DOHH2 (cell line): ENCODE results near the gene CNTN5.

Experiments
- H3F3A ChIP-seq: fragments of 200-600 bp; sonication (generic), shearing (Covaris generic); 2 replicates; pipeline ENCODE4 v1.6.0; 2016; ENCODE audit warnings: antibody characterized with exemption, mild to moderate bottlenecking; ENCODE audit not compliant: control insufficient read depth, insufficient read depth
- H3K27ac ChIP-seq: fragments of 200-600 bp; sonication (generic); 2 replicates; pipeline ENCODE4 v1.5.1; 2014; ENCODE audit warnings: low read depth, mild to moderate bottlenecking, low read length, moderate library complexity
- H3K27me3 ChIP-seq: fragments of 200-600 bp; sonication (generic); 2 replicates; pipeline ENCODE4 v1.6.1; 2014; ENCODE audit warnings: mild to moderate bottlenecking, low read length, mixed read lengths; ENCODE audit not compliant: control insufficient read depth
- H3K36me3 ChIP-seq: fragments of 200-600 bp; sonication (generic); 2 replicates; pipeline ENCODE4 v1.6.1; 2014; ENCODE audit warnings: mild to moderate bottlenecking, low read length, moderate library complexity, mixed read lengths; ENCODE audit not compliant: control insufficient read depth
- H3K4me1 ChIP-seq: fragments of 200-600 bp; sonication (generic); 2 replicates; pipeline ENCODE4 v1.6.1; 2014; ENCODE audit warnings: mild to moderate bottlenecking, low read length, mixed read lengths; ENCODE audit not compliant: control insufficient read depth
- H3K4me2 ChIP-seq: fragments of 200-600 bp; sonication (generic); 2 replicates; pipeline ENCODE4 v1.6.0; 2014; ENCODE audit warnings: mild to moderate bottlenecking, low read length, moderate library complexity
- H3K4me3 ChIP-seq: fragments of 200-600 bp; sonication (generic); 2 replicates; pipeline ENCODE4 v1.5.1; 2014; ENCODE audit warnings: mild to moderate bottlenecking, low read length, mixed read lengths
- H3K79me2 ChIP-seq: fragments of 200-600 bp; sonication (generic); 2 replicates; pipeline ENCODE4 v1.6.1; 2014; ENCODE audit warnings: mild to moderate bottlenecking, low read length, mixed read lengths; ENCODE audit not compliant: control insufficient read depth
- H3K9me2 ChIP-seq: fragments of 200-600 bp; sonication (generic); replicated peaks from 2 replicates; pipeline ENCODE4 v1.6.1; 2014; ENCODE audit warnings: mild to moderate bottlenecking, low read length, mixed read lengths; ENCODE audit not compliant: control insufficient read depth
- H3K9me3 ChIP-seq: fragments of 200-600 bp; sonication (generic); 2 replicates; pipeline ENCODE4 v1.6.1; 2014; ENCODE audit warnings: antibody characterized with exemption, low read length, mixed read lengths; ENCODE audit not compliant: control insufficient read depth, insufficient read depth
- H4K20me1 ChIP-seq: fragments of 200-600 bp; sonication (generic); 2 replicates; pipeline ENCODE4 v1.6.0; 2014; ENCODE audit warnings: low read depth, mild to moderate bottlenecking, antibody characterized with exemption, low read length, moderate library complexity; ENCODE audit not compliant: control insufficient read depth, insufficient read depth
- EZH2phosphoT487 ChIP-seq: fragments of 200-600 bp; sonication (generic); IDR thresholded peaks from 2 replicates; pipeline ENCODE4 v1.6.1; 2017; ENCODE audit warnings: borderline replicate concordance, mild to moderate bottlenecking, antibody characterized with exemption, low read length, moderate library complexity, mixed read lengths
- TF ChIP-seq, protein P1 (sequence below): fragments of 200-600 bp; sonication (generic); IDR thresholded peaks from one replicate; pipeline ENCODE4 v1.5.1; 2014; ENCODE audit warnings: antibody characterized with exemption, mild to moderate bottlenecking, low read depth, low read length; ENCODE audit not compliant: poor library complexity, severe bottlenecking

CNTN5 gene

DNA sequence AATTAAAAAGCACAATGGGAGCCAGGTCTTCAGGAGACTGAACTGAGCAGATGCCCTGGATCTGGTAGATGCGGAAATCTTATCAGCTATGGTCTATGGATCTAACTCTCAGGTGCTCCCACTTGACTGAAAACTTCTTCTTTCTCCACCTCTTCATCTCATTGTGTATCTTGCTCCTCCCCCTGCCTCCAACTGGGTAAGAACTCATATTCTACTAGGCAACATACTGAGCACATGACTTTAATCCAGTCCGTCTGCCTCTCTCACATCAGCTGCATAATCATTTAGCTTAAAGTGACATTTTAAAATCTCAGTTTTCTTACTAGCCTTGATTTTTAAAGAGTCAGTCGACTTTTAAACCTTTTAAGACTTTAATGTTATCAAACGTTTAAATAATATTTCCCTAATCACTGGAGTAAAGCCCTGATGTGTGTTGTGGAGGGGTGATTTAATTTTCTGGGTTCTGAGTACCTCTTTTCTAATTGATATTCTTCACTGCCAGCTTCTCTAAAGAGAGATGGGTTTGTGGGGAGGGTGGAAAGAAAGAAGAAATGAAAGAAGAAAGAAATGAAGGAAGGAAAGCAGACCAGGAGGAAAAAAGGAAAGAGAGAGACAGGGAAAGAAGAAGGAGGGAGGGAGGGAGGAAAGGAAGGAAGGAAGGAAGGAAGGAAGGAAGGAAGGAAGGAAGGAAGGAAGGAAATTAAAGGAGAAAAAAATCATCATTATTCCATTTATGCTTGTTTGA lies 1073.5 kb downstream of the CNTN5 start:
- no peak for TF ChIP-seq EZH2phosphoT487
- TF ChIP-seq, protein P1, sequence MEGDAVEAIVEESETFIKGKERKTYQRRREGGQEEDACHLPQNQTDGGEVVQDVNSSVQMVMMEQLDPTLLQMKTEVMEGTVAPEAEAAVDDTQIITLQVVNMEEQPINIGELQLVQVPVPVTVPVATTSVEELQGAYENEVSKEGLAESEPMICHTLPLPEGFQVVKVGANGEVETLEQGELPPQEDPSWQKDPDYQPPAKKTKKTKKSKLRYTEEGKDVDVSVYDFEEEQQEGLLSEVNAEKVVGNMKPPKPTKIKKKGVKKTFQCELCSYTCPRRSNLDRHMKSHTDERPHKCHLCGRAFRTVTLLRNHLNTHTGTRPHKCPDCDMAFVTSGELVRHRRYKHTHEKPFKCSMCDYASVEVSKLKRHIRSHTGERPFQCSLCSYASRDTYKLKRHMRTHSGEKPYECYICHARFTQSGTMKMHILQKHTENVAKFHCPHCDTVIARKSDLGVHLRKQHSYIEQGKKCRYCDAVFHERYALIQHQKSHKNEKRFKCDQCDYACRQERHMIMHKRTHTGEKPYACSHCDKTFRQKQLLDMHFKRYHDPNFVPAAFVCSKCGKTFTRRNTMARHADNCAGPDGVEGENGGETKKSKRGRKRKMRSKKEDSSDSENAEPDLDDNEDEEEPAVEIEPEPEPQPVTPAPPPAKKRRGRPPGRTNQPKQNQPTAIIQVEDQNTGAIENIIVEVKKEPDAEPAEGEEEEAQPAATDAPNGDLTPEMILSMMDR: no peak

DNA sequence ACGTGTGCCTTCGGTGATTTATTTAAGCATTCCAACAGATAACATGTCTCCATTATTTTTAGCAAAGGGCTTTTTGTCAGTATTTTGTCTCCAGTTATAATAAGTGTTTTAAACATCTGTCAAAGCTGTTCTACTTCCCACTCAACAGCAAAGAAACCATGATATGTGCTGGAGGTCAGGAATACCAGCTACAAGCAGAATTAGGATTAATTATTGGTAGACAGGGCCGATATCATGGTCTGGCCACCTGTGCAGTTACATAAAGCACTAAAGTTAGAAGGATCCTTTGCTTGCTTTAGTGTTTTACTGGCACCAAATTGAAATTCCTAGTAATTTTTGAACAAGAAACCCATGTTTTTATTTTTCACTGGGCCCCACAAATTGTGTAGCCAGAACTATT lies 1075.1 kb downstream of the CNTN5 start:
- no peaks in the 10 kb centered on the region for H3K79me2 ChIP-seq
- H3F3A ChIP-seq: no peaks in the 10 kb centered on the region
- TF ChIP-seq, protein P1: no peak
- TF ChIP-seq EZH2phosphoT487: no peak
- no peaks in the 10 kb centered on the region for H3K36me3 ChIP-seq
- no peaks in the 10 kb centered on the region for H3K4me1 ChIP-seq
- H3K27ac ChIP-seq: no peak overlapping the region
- H3K9me3 ChIP-seq: no peaks in the 10 kb centered on the region; the same call in 1 of the 2 replicates
- no peaks in the 10 kb centered on the region for H3K9me2 ChIP-seq
- H3K27me3 ChIP-seq: no peaks in the 10 kb centered on the region
- H3K4me2 ChIP-seq: no peak overlapping the region
- no peak overlapping the region for H3K4me3 ChIP-seq
- H4K20me1 ChIP-seq: no peaks in the 10 kb centered on the region

More for the DNA sequence above, 1073.5 kb downstream of the CNTN5 start:
- no peaks in the 10 kb centered on the region for H3K4me1 ChIP-seq
- no peak overlapping the region for H3K4me3 ChIP-seq
- H3K79me2 ChIP-seq: no peaks in the 10 kb centered on the region
- H3K36me3 ChIP-seq: no peaks in the 10 kb centered on the region
- no peak overlapping the region for H3K4me2 ChIP-seq
- H3F3A ChIP-seq: no peaks in the 10 kb centered on the region
- no peaks in the 10 kb centered on the region for H3K27me3 ChIP-seq
- no peak overlapping the region for H3K27ac ChIP-seq
- no peaks in the 10 kb centered on the region; the same call in 1 of the 2 replicates for H3K9me3 ChIP-seq
- H3K9me2 ChIP-seq: no peaks in the 10 kb centered on the region
- no peaks in the 10 kb centered on the region for H4K20me1 ChIP-seq

DNA sequence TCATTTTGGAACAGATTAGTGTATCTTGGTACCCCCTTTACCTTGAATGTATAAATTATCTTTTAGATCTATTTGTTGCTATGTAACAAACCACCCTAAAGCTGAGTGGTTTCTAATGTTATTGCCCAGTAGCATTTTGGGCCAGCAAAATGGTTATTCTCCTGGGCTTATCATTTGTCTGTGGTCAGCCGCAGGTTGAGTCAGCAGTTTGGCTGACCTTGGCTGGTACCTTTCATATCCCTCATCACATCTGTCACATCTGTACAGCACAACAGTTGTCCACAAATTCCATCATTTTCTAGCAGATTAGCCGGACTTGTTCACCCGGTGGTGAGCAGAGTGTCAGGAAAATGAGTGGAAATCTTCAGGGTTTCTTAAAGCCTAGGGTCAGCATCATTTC lies 1077.8 kb downstream of the CNTN5 start:
- no peaks in the 10 kb centered on the region for H3F3A ChIP-seq
- H3K27me3 ChIP-seq: no peaks in the 10 kb centered on the region
- H3K4me1 ChIP-seq: no peaks in the 10 kb centered on the region
- no peak overlapping the region for H3K4me2 ChIP-seq
- no peaks in the 10 kb centered on the region for H4K20me1 ChIP-seq
- no peak overlapping the region for H3K27ac ChIP-seq
- TF ChIP-seq, protein P1: no peak
- no peak for TF ChIP-seq EZH2phosphoT487
- H3K4me3 ChIP-seq: no peak overlapping the region
- no peaks in the 10 kb centered on the region for H3K9me2 ChIP-seq
- no peaks in the 10 kb centered on the region for H3K79me2 ChIP-seq
- H3K36me3 ChIP-seq: no peaks in the 10 kb centered on the region
- H3K9me3 ChIP-seq: no peaks in the 10 kb centered on the region; the same call in 1 of the 2 replicates
